GM21360 (cell line): ENCODE results near the gene CS.
A peak's percentile ranks its signal among the peaks of the same experiment; 100 is the strongest.
"Not testable (repeated sequence)": the region's sequence is repeated elsewhere in the genome, so short reads cannot be mapped to it uniquely, and the experiment has no call there.

Source experiments
- ATAC-seq: cut with Tn5 transposase; IDR thresholded peaks from one replicate; pipeline ENCODE4 v1.9.1; 2021; ENCODE audit warnings: mild to moderate bottlenecking, moderate library complexity; ENCODE audit not compliant: unreplicated experiment

Gene CS

GRCh38 chr12:56299853-56300643 lies at the start of gene CS:
CS (minus strand) TSS chr12:56300330; CDS start chr12:56300201, 129 bp downstream.
- peak; percentile 91 for ATAC-seq

- no peak for ATAC-seq
Observed at GRCh38 chr12:56348776-56349175, 48.6 kb upstream of the CS start.

- not testable (repeated sequence) for ATAC-seq
Observed at GRCh38 chr12:56347255-56347654, 47.1 kb upstream of the CS start.

GRCh38 chr12:56346675-56347074 lies 46.5 kb upstream of the CS start:
- no peak for ATAC-seq

GRCh38 chr12:56342290-56342689 lies 42.2 kb upstream of the CS start:
- not testable (repeated sequence) for ATAC-seq

- ATAC-seq, result no peak
Observed at GRCh38 chr12:56341616-56342015, 41.5 kb upstream of the CS start.

- ATAC-seq, result no peak
Observed at GRCh38 chr12:56339158-56339422, 39.0 kb upstream of the CS start.

- ATAC-seq, result no peak
Observed at GRCh38 chr12:56338308-56339157, 38.4 kb upstream of the CS start, which contains the start of gene IL23A. IL23A (plus strand) TSS chr12:56338884; CDS start chr12:56339045, 161 bp downstream.

GRCh38 chr12:56337753-56338251 lies 37.7 kb upstream of the CS start:
- ATAC-seq, result no peak

GRCh38 chr12:56336361-56337167 lies 36.4 kb upstream of the CS start:
- no peak for ATAC-seq

GRCh38 chr12:56335527-56335926 lies 35.4 kb upstream of the CS start:
- ATAC-seq, result not testable (repeated sequence)

GRCh38 chr12:56334490-56334793 lies 34.3 kb upstream of the CS start:
- no peak for ATAC-seq

GRCh38 chr12:56333679-56334489 lies 33.8 kb upstream of the CS start, which contains the start of gene PAN2:
PAN2 (minus strand) TSS chr12:56334000; CDS start chr12:56333094, 906 bp downstream.
- ATAC-seq, result peak; percentile 86

GRCh38 chr12:56333197-56333678 lies 33.1 kb upstream of the CS start:
- no peak for ATAC-seq

- ATAC-seq, result no peak
Observed at GRCh38 chr12:56332512-56333196, 32.5 kb upstream of the CS start.

GRCh38 chr12:56330936-56331490 lies 30.9 kb upstream of the CS start:
- ATAC-seq, result no peak

GRCh38 chr12:56326533-56326932 lies 26.4 kb upstream of the CS start:
- no peak for ATAC-seq

- ATAC-seq, result no peak
Observed at GRCh38 chr12:56326126-56326525, 26.0 kb upstream of the CS start.

- no peak for ATAC-seq
Observed at GRCh38 chr12:56324206-56324605, 24.1 kb upstream of the CS start.
